GM21723 (cell line): ENCODE results near the gene SHOX.
"Not testable (repeated sequence)": the region's sequence is repeated elsewhere in the genome, so short reads cannot be mapped to it uniquely, and the experiment has no call there.

Experiments used
- ATAC-seq: cut with Tn5 transposase; IDR thresholded peaks from one replicate; pipeline ENCODE4 v1.9.1; 2021; ENCODE audit warnings: mild to moderate bottlenecking, moderate library complexity; ENCODE audit not compliant: unreplicated experiment

Gene SHOX

DNA sequence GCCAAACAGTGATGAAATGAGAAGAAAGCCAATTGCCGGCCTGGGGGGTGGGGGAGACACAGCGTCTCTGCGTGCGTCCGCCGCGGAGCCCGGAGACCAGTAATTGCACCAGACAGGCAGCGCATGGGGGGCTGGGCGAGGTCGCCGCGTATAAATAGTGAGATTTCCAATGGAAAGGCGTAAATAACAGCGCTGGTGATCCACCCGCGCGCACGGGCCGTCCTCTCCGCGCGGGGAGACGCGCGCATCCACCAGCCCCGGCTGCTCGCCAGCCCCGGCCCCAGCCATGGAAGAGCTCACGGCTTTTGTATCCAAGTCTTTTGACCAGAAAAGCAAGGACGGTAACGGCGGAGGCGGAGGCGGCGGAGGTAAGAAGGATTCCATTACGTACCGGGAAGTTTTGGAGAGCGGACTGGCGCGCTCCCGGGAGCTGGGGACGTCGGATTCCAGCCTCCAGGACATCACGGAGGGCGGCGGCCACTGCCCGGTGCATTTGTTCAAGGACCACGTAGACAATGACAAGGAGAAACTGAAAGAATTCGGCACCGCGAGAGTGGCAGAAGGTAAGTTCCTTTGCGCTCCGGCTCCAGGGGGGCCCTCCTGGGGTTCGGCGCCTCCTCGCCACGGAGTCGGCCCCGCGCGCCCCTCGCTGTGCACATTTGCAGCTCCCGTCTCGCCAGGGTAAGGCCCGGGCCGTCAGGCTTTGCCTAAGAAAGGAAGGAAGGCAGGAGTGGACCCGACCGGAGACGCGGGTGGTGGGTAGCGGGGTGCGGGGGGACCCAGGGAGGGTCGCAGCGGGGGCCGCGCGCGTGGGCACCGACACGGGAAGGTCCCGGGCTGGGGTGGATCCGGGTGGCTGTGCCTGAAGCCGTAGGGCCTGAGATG, at the start of gene SHOX:
TSS of gene SHOX (plus strand) at position 180 of the 885 bp plus-strand sequence. CDS start at position 287, 107 bp downstream.
- no peak for ATAC-seq

DNA sequence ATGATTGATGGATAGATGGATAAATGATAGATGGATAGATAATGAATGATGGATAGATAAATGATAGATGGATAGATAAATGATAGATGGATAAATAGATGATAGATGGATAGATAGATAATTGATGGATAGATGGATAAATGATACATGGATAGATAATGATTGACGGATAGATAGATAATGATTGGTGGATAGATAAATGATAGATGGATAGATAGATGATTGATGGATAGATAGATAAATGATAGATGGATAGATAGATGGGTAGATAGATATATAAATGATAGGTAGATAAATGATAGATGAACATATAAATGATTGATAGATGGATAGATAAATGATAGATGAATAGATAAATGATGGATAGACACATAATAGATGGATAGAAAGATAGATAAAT, 49.5 kb upstream of the SHOX start:
- ATAC-seq: no peak

DNA sequence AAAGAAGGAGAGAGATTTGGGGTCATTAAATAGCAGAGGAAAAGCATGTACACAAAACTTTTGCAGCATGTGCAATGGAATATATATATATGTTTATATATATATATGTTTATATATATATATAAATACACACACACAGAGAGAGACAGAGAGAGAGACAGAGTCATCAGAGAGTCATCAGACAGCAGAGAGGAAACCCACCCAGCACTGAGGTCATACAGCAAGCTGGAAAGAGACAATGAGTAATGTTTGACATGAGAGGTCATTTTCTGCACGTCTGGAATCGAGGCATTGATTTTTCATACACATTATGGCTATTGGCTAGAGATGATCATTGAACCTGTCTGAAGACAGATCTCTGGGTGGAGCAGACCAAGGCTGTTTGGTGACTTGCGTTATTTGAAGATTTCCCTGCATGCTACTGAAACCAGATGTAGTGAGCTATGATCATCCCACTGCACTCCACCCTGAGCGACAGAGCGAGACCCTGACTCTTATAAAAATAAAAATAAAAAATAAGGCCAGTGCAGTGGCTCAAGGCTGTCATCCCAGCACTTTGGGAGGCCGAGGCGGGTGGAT, 48.8 kb upstream of the SHOX start:
- no peak for ATAC-seq

DNA sequence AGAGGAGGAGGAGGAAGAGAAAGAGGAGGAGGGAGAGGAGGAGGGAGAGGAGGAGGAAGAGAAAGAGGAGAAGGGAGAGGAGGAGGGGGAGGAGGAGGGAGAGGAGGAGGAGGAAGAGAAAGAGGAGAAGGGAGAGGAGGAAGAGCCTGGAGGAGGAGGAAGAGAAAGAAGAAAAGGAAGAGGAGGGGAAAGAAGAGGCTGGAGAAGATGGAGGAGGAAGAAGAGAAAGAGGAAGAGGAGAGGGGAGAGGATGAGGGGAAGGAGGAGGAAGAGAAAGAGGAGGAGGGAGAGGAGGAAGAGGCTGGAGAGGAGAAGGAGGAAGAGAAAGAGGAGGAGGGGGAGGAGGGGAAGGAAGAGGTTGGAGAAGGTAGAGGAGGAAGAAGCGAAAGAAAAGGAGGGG, 46.0 kb upstream of the SHOX start:
- ATAC-seq: no peak

DNA sequence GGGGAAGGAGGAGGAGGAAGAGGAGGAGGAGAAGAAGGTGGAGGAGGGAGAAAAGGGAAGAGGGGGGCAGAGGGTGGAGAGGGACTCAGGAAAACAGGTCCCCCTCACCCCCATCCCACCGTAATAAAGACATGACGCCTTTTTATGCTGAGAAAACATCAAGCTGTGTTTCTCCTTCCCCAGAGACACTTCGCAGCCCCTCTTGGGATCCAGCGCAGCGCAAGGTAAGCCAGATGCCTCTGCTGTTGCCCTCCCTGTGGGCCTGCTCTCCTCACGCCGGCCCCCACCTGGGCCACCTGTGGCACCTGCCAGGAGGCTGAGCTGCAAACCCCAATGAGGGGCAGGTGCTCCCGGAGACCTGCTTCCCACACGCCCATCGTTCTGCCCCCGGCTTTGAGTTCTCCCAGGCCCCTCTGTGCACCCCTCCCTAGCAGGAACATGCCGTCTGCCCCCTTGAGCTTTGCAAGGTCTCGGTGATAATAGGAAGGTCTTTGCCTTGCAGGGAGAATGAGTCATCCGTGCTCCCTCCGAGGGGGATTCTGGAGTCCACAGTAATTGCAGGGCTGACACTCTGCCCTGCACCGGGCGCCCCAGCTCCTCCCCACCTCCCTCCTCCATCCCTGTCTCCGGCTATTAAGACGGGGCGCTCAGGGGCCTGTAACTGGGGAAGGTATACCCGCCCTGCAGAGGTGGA, 45.3 kb upstream of the SHOX start:
- ATAC-seq: no peak

DNA sequence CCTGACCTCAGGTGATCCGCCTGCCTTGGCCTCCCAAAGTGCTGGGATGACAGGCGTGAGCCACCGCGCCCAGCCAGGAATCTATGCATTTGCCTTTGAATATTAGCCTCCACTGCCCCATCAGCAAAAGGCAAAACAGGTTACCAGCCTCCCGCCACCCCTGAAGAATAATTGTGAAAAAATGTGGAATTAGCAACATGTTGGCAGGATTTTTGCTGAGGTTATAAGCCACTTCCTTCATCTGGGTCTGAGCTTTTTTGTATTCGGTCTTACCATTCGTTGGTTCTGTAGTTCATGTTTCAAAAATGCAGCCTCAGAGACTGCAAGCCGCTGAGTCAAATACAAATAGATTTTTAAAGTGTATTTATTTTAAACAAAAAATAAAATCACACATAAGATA, 44.2 kb upstream of the SHOX start:
- ATAC-seq: no peak

DNA sequence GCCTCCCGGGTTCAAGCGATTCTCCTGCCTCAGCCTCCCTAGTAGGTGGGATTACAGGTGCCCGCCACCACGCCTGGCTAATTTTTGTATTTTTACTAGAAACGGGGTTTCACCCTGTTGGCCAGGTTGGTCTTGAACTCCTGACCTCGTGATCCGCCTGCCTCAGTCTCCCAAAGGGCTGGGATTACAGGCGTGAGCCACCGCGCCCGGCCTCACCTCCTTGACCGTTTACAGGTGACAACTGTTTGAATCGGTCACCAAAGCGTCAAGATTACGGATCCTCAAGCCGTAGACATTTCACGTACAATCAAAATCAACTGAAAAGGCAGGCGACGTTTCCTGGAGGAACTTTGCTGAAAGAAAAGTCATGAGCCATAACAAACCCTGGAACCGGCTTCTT, 41.3 kb upstream of the SHOX start:
- not testable (repeated sequence) for ATAC-seq

DNA sequence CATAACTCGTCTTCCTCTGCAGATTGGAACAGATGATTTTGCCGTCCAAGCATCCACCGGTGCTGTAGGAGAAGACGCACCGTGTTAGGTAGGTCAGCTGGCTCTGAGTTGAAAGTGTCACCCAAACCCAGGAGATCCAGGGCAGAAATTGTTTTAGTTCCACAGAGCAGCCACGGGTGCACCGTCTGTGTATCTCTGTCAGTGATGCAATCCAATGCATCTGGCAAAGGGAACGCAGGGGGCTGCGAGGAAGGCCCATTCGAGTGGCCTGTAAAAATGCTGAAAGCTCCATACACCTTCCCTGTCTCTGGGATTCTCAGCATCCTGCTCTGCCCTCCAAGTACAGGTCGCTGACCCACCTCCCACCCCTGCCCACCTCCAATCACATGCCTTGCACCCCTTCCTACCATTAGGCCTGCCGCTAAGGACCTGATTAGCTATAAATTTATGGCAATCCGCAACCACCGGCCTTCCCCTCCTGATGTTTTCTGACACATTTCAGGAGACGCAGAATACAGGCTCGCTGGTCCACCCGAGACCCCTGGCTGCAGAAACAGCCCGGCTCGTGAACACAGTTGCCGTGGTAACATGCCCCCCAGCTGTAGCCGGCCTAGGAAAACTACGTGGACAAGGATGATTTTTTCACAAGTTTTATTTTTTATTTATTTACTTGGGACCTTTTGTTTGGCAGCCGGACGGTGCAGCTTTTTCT, 39.7 kb upstream of the SHOX start:
- ATAC-seq: no peak

DNA sequence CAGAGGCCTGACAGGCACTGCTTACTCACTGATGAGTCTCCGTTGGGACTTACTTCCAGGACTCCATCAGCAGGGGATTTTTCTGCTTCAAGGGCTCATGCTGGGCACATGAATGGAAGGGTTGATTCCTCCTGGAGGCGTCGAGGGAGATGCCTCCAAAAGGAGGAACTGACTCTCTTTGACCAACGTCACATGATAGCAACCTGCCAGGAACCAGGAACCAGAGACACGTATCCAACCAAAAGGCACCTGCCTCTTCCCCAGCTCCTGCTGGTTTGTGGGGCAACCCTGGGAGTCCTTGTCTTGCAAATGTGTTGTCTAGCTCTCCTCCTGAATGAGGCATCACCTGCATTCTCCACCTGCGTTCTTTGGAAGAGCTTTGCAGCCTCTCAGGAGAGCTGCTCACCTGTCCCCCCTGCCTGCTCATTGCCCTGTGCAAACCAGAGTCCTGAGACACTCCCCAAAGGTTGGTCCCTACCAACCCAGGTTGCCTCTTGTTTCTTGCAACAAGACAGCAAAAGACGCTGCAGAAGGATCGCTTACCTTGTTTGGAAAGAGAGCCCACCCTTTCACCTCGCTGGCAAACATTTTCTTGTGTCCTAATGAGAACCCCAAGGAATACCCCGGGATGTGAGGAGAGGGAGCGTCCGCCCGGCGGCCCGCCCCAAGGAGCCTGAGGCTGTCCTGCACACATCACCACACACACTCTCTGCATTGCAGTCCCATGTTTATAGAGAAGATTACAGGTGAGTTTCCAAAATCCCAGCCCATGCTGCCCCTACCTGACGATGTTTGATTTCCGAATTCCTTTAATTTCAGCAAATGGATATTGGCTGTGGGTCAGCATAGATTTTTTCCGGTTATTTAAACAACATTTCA, 30.5 kb upstream of the SHOX start:
- no peak for ATAC-seq

DNA sequence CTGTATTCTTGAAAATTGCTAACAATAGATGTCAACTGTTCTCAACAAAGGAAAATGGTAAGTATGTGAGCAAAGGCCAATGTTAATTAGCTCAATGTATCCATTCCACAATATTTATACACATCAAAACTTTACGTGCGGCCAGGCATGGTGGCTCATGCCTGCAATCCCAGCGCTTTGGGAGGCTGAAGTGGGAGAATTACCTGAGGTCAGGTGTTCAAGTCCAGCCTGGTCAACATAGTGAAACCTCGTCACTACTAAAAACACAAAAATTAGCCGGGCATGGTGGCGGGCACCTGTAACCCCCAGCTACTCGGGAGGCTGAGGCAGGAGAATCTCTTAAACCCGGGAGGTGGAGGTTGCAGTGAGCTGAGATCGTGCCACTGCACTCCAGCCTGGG, 27.6 kb upstream of the SHOX start:
- ATAC-seq: not testable (repeated sequence)

DNA sequence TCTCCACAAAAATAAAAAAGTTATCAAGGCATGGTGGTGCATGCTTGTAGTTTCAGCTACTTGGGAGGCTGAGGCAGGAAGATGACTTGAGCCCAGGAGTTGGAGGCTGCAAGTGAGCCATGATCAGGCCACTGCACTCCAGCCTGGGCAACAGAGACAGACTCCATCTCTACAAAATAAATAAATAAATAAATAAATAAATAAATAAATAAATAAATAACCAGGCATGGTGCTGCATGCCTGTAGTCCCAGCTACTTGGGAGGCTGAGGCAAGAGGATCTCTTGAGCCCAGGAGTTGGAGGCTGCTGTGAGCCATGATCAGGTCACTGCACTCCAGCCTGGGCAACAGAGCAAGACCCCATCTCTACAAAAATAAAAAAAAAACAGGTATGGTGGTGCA, 26.0 kb upstream of the SHOX start:
- not testable (repeated sequence) for ATAC-seq

DNA sequence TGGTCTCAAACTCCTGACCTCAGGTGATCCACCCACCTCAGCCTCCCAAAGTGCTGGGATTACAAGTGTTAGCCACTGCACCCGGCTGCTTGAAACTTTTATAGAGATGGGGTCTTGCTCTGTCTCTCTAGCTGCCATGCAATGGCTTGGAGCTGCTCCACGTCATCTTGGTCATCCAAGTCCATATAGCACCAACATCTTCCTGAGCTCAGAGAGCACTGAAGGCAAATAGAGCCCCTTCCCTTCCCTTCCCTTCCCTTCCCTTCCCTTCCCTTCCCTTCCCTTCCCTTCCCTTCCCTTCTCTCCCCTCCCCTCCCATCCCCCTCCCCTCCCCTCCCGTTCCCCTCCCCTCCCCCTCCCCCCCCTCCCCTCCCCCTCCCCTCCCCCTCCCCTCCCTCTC, 22.5 kb upstream of the SHOX start:
- ATAC-seq: not testable (repeated sequence)

DNA sequence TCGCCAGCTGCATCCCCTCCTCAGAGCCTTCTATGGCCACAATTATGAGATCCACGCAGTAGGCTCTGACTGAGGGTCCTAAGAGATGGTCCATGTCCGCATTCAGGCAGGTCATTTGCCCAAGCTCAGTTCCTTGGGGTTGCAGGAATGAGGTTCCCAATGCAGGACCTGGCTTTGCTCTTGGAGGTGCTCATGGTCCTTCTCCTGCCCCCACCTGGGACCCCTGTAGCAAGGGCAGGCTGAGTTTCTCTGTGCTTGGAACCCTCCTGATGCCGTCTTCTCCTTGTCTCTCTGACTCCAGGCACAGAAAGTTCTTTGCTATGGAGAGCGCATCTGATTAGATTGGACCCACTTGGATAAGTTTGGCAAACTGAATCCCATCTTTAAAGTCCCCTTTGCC, 16.5 kb upstream of the SHOX start:
- no peak for ATAC-seq

DNA sequence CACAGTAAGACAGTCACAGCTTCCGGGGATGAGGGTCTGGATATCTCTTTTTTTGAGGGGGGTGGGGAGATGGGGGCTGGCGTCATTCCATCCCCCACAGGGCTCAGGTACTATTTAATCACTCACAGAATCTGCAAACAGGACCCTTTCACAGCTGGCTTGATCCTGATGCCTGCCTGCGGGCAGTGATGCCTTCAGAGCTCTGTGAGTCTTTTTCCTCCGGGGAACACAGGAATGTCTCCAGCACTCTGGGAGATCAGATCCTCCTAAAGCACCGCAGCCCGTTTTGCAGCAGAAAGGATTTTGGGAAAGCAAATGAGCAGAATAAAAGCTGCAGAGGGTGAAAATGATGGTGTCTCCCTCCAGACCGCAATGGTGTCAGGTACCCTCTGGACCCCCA, 13.2 kb upstream of the SHOX start:
- ATAC-seq: no peak

DNA sequence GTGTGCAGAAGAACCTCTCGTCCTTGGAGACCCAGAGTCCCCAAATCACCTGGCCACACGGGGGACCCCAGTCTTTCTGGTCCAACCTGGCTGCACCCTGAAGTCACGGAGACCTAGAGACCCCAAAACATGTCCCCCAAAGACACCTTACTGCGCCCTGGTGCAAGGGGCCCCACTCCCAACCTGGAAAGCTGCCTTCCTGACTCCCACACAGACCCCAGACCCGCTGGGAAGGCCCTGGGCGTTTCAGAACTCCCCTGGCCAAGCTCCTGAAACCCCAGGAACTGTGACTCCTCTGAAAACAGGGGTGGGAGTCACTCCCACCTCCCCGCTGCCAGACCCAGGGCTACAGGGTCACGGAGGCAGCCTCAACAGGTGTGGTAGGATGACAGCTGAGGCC, 12.7 kb upstream of the SHOX start:
- ATAC-seq: no peak

DNA sequence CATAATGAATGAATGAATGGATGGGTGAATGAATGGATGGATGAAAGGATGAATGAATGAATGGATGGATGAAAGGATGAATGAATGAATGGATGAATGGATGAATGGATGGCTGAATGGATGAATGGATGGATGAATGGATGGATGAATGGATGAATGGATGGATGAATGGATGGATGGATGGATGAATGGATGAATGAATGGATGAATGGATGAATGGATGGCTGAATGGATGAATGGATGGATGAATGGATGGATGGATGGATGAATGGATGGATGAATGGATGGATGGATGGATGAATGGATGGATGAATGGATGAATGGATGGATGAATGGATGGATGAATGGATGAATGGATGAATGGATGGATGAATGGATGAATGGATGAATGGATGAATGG, 12.3 kb upstream of the SHOX start:
- ATAC-seq: not testable (repeated sequence)

DNA sequence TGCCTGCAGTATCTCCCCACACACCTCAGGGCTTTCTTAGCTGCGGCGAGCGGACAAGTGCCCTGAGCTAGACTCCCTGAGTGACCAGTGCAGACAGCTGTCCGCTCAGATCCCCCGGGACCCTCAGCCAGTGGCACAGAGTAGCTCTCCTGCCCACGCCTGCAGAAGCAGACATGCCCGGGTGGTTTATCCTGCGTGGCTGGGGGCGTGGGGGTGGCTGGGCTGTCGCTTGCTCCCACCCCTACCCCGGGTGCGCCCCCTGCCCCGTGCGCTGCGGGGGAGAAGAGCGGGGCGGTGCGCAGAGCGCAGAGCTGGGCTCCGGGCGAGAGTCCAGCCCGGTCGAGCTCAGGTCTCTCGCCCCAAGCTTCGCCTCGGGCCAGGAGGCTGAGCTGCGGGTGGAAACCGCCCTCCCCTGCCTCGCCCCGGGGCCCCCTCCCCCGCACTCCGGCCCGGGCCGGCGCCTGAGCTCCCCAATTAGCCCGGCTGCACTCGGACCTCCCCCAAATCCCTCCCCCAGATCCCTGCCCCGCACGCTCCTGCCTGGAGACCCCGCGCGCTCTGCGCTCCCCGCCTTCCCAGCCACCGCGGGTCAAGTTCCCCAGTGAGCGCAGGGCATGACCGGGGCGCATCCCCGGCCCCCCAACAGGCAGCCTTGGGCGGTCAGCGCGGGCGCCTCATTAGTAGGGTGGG, 11.7 kb upstream of the SHOX start:
- no peak for ATAC-seq

DNA sequence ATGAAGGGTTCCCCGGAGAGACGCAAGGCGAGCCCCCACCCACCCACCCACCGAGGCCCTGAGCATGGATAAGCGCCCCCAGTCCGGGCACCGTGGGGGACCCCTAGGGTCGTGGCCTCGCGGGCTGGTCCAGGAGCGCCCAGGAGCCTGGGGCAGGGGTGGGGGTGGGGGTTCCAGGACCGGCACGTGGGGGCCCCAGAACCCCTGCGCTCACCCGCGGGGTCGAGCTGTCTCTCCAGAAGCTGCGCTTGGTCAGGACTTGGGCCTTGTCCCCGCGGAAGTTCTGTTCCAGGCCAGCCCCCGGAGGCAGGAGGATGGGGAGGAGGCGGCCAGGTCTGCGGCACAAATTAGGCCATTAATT, 11.2 kb upstream of the SHOX start:
- no peak for ATAC-seq

DNA sequence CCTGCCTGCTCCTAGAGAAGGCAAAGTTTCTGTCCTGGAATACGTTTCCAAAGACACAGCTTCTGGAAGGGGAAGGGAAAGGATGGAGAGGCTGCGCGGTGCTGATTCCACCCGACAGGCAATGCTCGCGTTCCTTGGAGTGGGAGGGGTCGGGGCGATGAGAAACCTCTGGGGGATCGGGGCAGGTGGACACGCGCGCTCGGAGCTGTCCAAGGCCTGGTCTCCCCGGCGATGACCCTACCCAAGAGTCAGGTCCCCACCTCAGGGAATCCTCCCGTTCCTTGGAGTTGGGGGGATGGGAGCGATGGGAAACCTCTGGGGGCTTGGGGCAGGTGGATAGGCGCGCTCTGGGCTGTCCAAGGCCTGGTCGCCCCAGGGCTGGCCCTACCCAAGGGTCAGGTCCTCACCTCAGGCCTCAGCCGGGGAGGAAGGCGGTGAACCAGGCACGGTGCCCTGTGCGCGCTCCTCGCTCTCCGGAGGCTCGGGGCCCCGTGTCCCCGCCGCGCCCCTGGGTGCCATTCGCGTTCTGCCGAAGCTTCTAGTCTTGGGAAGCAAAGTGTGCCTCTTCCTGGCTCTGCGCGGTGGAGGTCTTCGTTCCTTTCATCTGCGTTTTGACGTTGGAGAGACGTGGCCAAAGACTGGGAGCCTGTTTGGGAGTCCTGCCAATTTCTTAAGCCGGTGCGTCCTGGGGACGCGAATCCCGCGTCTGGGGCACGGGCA, 10.6 kb upstream of the SHOX start:
- no peak for ATAC-seq
